Measurements from ENCODE around the gene SUN1. TPM values are rescaled to one million over a fixed set of nuclear protein-coding genes. Genes with fewer than 3 reads are reported as not detected.

SUN1 gene
- total and polyA plus RNA-seq, 2 donors (not counting 1 experiment from before 2014, with no cell fraction given), result 185 to 220 TPM

DNA sequence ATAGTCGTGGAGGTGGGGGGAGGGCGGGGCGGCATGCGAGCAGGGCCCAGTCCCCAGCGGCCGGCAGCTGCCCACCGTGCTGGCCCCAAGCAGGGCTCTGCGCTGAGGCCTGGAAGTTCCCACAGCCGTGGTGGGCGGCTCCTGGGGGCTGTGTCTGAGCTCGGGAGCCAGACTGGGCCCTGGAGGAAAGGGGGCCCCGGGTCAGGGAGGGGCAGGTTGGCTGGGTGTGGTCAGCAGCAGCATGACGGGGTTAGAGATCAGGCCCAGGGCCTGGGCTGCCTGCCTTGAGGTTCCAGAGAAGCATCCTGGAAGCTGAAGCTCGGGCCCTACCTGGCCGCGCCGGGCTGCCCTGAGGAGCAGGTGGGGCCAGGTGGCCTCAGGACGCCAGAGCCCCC lies 66.2 kb downstream of the SUN1 start:
- no peak overlapping the region for H3K4me2 ChIP-seq (ENCODE audit: extremely low read depth, insufficient read depth, low read length)
- no peaks in the 10 kb centered on the region for H3K79me2 ChIP-seq (ENCODE audit: control insufficient read depth, insufficient read depth, low read length)
- no peaks in the 10 kb centered on the region for H4K20me1 ChIP-seq (ENCODE audit: control insufficient read depth, extremely low read depth, insufficient read depth, low read length)
- H3K9ac ChIP-seq (ENCODE audit: insufficient read depth, low read length), result no peak overlapping the region
- peaks cover 3% of the 10 kb centered on the region for H3K4me1 ChIP-seq (ENCODE audit: control insufficient read depth, extremely low read depth, insufficient read depth, low read length)
- H3K27ac ChIP-seq (ENCODE audit: insufficient read depth, low read length), result no peak overlapping the region
- H3K4me3 ChIP-seq (replicated peaks in 1 of 4; ENCODE audit: control extremely low read depth in 1 of 4, insufficient read depth in 1 of 4, low read depth in 3 of 4, low read length in 4 of 4), result no peak overlapping the region
- no peak for DNase-seq (ENCODE audit: low read depth in 2 of 2)
- H3K36me3 ChIP-seq (ENCODE audit: control insufficient read depth, insufficient read depth, low read length), result peaks cover 21% of the 10 kb centered on the region
- no peak overlapping the region for H2AFZ ChIP-seq (ENCODE audit: low read length)
- TF ChIP-seq EZH2 (IDR thresholded peaks at IDR 0.05; ENCODE audit: low read length, missing control alignments), result no peak
- TF ChIP-seq, protein P1, sequence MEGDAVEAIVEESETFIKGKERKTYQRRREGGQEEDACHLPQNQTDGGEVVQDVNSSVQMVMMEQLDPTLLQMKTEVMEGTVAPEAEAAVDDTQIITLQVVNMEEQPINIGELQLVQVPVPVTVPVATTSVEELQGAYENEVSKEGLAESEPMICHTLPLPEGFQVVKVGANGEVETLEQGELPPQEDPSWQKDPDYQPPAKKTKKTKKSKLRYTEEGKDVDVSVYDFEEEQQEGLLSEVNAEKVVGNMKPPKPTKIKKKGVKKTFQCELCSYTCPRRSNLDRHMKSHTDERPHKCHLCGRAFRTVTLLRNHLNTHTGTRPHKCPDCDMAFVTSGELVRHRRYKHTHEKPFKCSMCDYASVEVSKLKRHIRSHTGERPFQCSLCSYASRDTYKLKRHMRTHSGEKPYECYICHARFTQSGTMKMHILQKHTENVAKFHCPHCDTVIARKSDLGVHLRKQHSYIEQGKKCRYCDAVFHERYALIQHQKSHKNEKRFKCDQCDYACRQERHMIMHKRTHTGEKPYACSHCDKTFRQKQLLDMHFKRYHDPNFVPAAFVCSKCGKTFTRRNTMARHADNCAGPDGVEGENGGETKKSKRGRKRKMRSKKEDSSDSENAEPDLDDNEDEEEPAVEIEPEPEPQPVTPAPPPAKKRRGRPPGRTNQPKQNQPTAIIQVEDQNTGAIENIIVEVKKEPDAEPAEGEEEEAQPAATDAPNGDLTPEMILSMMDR (conservative IDR thresholded peaks at IDR 0.05 in 1 of 2, IDR thresholded peaks at IDR 0.05 in 1 of 2; ENCODE audit: low read depth in 1 of 2, low read length in 2 of 2), result no peak
- no peaks in the 10 kb centered on the region for H3K27me3 ChIP-seq (ENCODE audit: control insufficient read depth, insufficient read depth, low read length)
- H3K9me3 ChIP-seq (ENCODE audit: control insufficient read depth, insufficient read depth, low read depth, low read length), result no peaks in the 10 kb centered on the region

DNA sequence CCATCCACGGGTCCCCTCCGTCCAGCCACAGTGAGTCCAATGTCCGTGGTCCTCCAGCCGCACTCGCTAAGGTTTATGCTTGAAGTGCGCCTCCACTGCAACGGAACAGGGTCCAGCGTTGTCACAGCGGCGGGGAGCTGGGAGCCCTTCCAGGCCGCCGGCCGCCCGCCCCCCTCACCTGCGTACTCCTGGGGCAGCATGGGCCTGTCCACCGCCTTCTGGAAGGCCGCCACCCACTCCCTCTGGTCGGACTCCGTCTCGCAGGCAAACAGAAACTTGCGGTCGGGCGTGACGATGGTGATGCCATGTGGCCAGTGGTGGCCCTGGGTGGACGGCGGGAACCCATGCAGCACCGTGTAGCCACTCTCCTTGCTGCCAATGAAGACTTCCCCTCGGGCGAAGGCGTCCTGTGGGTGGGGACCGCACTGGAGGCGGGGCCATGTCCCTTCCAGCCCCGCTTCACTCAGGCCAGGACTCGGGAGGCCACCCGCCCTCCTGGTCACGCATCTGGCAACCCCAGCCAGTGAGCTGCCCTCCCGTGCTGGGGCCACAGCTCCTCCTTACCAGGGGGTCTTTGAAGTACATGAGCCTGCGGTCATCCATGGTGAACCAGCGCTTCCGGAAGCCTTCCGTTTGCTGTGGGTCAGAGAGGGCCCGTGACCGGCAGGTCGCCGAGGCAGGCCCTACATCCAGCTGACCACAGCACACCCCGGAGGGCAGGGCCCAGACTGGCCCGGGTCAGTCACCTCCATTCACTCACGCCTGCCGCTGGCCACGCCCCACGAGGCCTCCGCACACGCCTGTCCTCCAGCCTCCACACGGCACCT lies 66.8 kb downstream of the SUN1 start:
- no peaks in the 10 kb centered on the region for H3K9me3 ChIP-seq (ENCODE audit: control insufficient read depth, insufficient read depth, low read depth, low read length)
- TF ChIP-seq EZH2 (IDR thresholded peaks at IDR 0.05; ENCODE audit: low read length, missing control alignments), result no peak
- TF ChIP-seq, protein P1 (conservative IDR thresholded peaks at IDR 0.05 in 1 of 2, IDR thresholded peaks at IDR 0.05 in 1 of 2; ENCODE audit: low read depth in 1 of 2, low read length in 2 of 2), result no peak

GRCh38 chr7:899806-900205 lies 67.5 kb downstream of the SUN1 start:
- no peak overlapping the region for H3K4me3 ChIP-seq (replicated peaks in 1 of 4; ENCODE audit: control extremely low read depth in 1 of 4, insufficient read depth in 1 of 4, low read depth in 3 of 4, low read length in 4 of 4)
- H3K9me3 ChIP-seq (ENCODE audit: control insufficient read depth, insufficient read depth, low read depth, low read length), result no peaks in the 10 kb centered on the region
- H3K79me2 ChIP-seq (ENCODE audit: control insufficient read depth, insufficient read depth, low read length), result no peaks in the 10 kb centered on the region
- DNase-seq (ENCODE audit: low read depth in 2 of 2), result no peak
- H2AFZ ChIP-seq (ENCODE audit: low read length), result no peak overlapping the region
- H3K9ac ChIP-seq (ENCODE audit: insufficient read depth, low read length), result no peak overlapping the region
- no peaks in the 10 kb centered on the region for H4K20me1 ChIP-seq (ENCODE audit: control insufficient read depth, extremely low read depth, insufficient read depth, low read length)
- peaks cover 16% of the 10 kb centered on the region for H3K36me3 ChIP-seq (ENCODE audit: control insufficient read depth, insufficient read depth, low read length)
- TF ChIP-seq, protein P1 (conservative IDR thresholded peaks at IDR 0.05 in 1 of 2, IDR thresholded peaks at IDR 0.05 in 1 of 2; ENCODE audit: low read depth in 1 of 2, low read length in 2 of 2), result no peak
- no peak for TF ChIP-seq EZH2 (IDR thresholded peaks at IDR 0.05; ENCODE audit: low read length, missing control alignments)
- H3K4me2 ChIP-seq (ENCODE audit: extremely low read depth, insufficient read depth, low read length), result no peak overlapping the region
- no peak overlapping the region for H3K27ac ChIP-seq (ENCODE audit: insufficient read depth, low read length)
- H3K4me1 ChIP-seq (ENCODE audit: control insufficient read depth, extremely low read depth, insufficient read depth, low read length), result peaks cover 9% of the 10 kb centered on the region
- H3K27me3 ChIP-seq (ENCODE audit: control insufficient read depth, insufficient read depth, low read length), result no peaks in the 10 kb centered on the region

More for the DNA sequence above, 66.8 kb downstream of the SUN1 start:
- H3K36me3 ChIP-seq (ENCODE audit: control insufficient read depth, insufficient read depth, low read length), result peaks cover 18% of the 10 kb centered on the region
- no peak overlapping the region for H3K9ac ChIP-seq (ENCODE audit: insufficient read depth, low read length)
- no peak overlapping the region for H3K27ac ChIP-seq (ENCODE audit: insufficient read depth, low read length)
- H3K4me1 ChIP-seq (ENCODE audit: control insufficient read depth, extremely low read depth, insufficient read depth, low read length), result peaks cover 3% of the 10 kb centered on the region
- no peak for DNase-seq (ENCODE audit: low read depth in 2 of 2)
- H3K79me2 ChIP-seq (ENCODE audit: control insufficient read depth, insufficient read depth, low read length), result no peaks in the 10 kb centered on the region
- no peak overlapping the region for H3K4me2 ChIP-seq (ENCODE audit: extremely low read depth, insufficient read depth, low read length)
- no peak overlapping the region for H2AFZ ChIP-seq (ENCODE audit: low read length)
- no peaks in the 10 kb centered on the region for H4K20me1 ChIP-seq (ENCODE audit: control insufficient read depth, extremely low read depth, insufficient read depth, low read length)
- no peaks in the 10 kb centered on the region for H3K27me3 ChIP-seq (ENCODE audit: control insufficient read depth, insufficient read depth, low read length)
- H3K4me3 ChIP-seq (replicated peaks in 1 of 4; ENCODE audit: control extremely low read depth in 1 of 4, insufficient read depth in 1 of 4, low read depth in 3 of 4, low read length in 4 of 4), result no peak overlapping the region

All from fibroblast of lung (primary cell).